ENCODE data around the gene FGF12. TPM values are rescaled to one million over a fixed set of nuclear protein-coding genes. Genes with fewer than 3 reads are reported as not detected.

Gene FGF12
- total RNA-seq, 3 donors from 2014 or later, result 0.44 to 2.1 (median 0.66) TPM

DNA sequence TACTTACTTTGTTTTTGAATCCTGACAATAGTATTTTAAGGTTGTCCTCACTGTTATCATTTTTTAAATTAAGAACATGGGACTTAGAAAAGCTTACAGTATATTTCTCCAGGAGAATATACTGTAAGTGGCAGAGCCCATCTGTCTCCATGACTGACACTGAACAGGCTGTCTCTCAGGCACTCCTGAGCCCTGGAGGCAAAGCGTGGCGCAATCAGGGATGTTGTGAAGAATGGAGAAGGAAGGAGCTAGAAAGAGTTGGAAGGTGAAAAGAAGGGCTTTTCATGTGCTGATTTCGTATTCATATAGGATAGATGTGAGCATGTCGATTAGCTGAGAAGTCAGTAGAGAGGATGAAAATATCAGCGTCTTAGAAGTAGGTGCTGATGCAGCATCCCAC, 41.5 kb downstream of the FGF12 start:
- Histone ChIP-seq H3K4me3 (no peak overlapping the region), H3K36me3 (no peaks in the 10 kb centered on the region), H3K27me3 (no peaks in the 10 kb centered on the region), H3K9me3 (no peaks in the 10 kb centered on the region), H3K27ac (no peak overlapping the region), H3K4me1 (no peaks in the 10 kb centered on the region)
- intact Hi-C loops (cut with DNase I; ENCODE audit: low total_unique reads), result no loop called here
- no peak for DNase-seq (ENCODE audit: low spot score in 2 of 2)
- TF ChIP-seq POLR2A (IDR thresholded peaks at IDR 0.05) (no peak), POLR2AphosphoS5 (IDR thresholded peaks at IDR 0.05) (no peak)
- TF ChIP-seq, protein P1, sequence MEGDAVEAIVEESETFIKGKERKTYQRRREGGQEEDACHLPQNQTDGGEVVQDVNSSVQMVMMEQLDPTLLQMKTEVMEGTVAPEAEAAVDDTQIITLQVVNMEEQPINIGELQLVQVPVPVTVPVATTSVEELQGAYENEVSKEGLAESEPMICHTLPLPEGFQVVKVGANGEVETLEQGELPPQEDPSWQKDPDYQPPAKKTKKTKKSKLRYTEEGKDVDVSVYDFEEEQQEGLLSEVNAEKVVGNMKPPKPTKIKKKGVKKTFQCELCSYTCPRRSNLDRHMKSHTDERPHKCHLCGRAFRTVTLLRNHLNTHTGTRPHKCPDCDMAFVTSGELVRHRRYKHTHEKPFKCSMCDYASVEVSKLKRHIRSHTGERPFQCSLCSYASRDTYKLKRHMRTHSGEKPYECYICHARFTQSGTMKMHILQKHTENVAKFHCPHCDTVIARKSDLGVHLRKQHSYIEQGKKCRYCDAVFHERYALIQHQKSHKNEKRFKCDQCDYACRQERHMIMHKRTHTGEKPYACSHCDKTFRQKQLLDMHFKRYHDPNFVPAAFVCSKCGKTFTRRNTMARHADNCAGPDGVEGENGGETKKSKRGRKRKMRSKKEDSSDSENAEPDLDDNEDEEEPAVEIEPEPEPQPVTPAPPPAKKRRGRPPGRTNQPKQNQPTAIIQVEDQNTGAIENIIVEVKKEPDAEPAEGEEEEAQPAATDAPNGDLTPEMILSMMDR (IDR thresholded peaks at IDR 0.05), result no peak

DNA sequence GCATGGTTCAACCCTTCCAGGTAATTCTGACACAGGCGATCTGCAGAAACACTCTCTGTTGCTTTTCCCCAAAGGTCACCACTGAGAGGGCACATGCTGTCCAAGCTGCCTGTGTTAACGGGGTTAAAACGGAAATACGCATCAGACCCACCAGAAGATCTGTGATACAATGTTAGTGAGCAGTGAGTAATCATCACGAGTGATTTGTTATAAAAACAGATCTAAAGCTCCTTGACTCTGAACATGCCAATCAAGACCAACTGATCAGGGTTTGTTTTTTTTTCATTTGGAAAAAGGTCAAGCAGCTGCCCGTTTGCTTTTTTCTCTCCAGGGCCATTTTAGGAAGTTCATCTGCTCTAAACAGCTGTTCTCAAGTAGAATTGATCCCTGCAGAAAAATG, 43.2 kb downstream of the FGF12 start:
- TF ChIP-seq, protein P1 (IDR thresholded peaks at IDR 0.05), result no peak
- TF ChIP-seq POLR2A (IDR thresholded peaks at IDR 0.05), result no peak
- no peak for TF ChIP-seq POLR2AphosphoS5 (IDR thresholded peaks at IDR 0.05)
- Histone ChIP-seq H3K4me3 (no peak overlapping the region), H3K4me1 (no peaks in the 10 kb centered on the region), H3K27me3 (no peaks in the 10 kb centered on the region), H3K36me3 (no peaks in the 10 kb centered on the region), H3K27ac (no peak overlapping the region), H3K9me3 (no peaks in the 10 kb centered on the region)
- no peak for DNase-seq (ENCODE audit: low spot score in 2 of 2)
- intact Hi-C loops (cut with DNase I; ENCODE audit: low total_unique reads), result no loop called here

DNA sequence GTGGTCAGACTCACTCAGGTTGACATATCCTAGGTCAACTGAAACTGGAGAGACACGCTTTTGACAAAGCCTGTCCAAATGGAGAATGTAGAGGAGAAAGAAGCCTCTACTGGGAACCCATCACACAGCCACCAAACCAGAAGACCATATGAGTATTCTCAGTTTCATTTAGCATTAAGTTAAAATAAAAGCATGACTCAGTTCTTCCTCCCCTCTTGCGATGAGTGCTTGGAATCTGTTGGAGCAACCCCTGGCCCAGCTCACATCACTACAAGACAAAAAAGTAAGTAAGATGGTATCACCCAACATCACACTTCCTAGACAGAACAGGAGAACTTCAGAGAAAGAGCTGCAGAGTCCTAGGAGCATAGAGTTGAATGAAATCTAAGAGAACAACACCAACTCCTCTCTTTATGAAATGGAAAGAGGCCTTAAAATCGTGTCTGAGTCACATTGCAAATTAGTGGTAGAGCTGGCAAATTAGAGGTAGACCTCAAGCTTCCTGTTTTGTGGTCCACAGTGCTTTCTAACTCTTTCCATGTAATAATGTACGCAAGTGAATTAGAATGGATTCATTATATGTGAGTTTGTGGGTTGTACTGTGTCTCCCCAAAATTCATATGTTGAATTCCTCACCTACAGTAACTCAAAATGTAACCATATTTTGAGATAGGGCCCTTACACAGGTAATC, 51.2 kb downstream of the FGF12 start:
- no peak for TF ChIP-seq POLR2AphosphoS5 (IDR thresholded peaks at IDR 0.05)
- TF ChIP-seq, protein P1 (IDR thresholded peaks at IDR 0.05), result no peak
- intact Hi-C loops (cut with DNase I; ENCODE audit: low total_unique reads), result no loop called here

DNA sequence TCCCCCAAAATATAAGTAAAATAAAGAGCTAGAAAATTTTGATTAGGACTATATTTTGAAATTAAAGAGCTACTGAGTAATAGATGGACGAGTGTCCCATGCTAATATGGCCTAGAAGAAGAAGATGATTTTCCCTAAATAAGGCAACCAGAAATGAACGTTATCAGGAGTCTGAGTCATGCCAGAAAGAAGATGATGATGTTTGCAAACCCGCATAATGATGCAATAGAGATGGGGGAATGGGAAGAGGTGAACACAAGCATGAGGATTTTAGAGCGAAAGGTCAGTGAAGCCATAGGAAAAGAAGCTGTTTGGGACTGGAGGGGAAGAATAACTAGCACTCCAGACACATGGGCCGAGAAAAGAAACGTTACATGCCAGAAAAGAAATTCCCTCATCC, 71.7 kb downstream of the FGF12 start:
- intact Hi-C loops (cut with DNase I; ENCODE audit: low total_unique reads), result no loop called here
- no peak for DNase-seq (ENCODE audit: low spot score in 2 of 2)
- Histone ChIP-seq H3K36me3 (no peaks in the 10 kb centered on the region), H3K9me3 (no peaks in the 10 kb centered on the region), H3K4me1 (no peaks in the 10 kb centered on the region), H3K4me3 (no peak overlapping the region), H3K27me3 (peaks cover 0 to 4% of the 10 kb centered on the region in 2 donors), H3K27ac (no peak overlapping the region)
- no peak for TF ChIP-seq POLR2A (IDR thresholded peaks at IDR 0.05)
- no peak for TF ChIP-seq POLR2AphosphoS5 (IDR thresholded peaks at IDR 0.05)
- TF ChIP-seq, protein P1 (IDR thresholded peaks at IDR 0.05), result no peak

More for the DNA sequence above, 51.2 kb downstream of the FGF12 start:
- H3K4me3 ChIP-seq, result no peak overlapping the region
- H3K4me1 ChIP-seq, result no peaks in the 10 kb centered on the region
- H3K27ac ChIP-seq, result no peak overlapping the region
- H3K9me3 ChIP-seq, result no peaks in the 10 kb centered on the region
- no peaks in the 10 kb centered on the region for H3K27me3 ChIP-seq
- H3K36me3 ChIP-seq, result no peaks in the 10 kb centered on the region
- DNase-seq (ENCODE audit: low spot score in 2 of 2), result no peak

DNA sequence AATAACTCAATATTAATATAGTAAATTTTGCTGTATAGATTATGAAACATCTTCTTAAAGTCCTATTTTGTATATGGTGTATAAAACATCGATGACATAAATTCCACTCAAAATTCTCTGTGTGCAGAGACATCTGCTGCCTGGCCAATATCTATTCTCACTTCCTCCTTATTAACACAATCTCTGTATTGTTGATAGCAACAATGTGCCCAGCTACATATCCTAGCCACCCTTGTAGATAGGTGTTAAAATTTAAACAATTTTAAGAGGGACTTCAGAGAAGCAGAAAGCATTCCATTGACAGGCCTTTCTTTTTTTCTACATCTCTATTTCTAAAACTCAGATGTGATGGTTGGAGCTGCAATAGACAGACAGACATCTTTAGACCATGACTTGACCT, 72.3 kb downstream of the FGF12 start:
- TF ChIP-seq POLR2AphosphoS5 (IDR thresholded peaks at IDR 0.05), result no peak
- TF ChIP-seq POLR2A (IDR thresholded peaks at IDR 0.05), result no peak
- TF ChIP-seq, protein P1 (IDR thresholded peaks at IDR 0.05), result no peak
- Histone ChIP-seq H3K4me3 (no peak overlapping the region), H3K27me3 (peaks cover 0 to 4% of the 10 kb centered on the region in 2 donors), H3K4me1 (no peaks in the 10 kb centered on the region), H3K27ac (no peak overlapping the region), H3K36me3 (no peaks in the 10 kb centered on the region), H3K9me3 (no peaks in the 10 kb centered on the region)
- DNase-seq (ENCODE audit: low spot score in 2 of 2), result no peak
- intact Hi-C loops (cut with DNase I; ENCODE audit: low total_unique reads), result no loop called here

Data from breast epithelium (tissue), 4 donors.